Loucy (cell line): ENCODE data around the gene DCAF7.

ENCODE experiments used
- H2AFZ ChIP-seq: fragments of 200-600 bp; sonication (generic); 2 replicates; pipeline ENCODE4 v1.6.0; 2016; ENCODE audit warnings: antibody characterized with exemption, mild to moderate bottlenecking, low read length, moderate library complexity
- H3F3A ChIP-seq: fragments of 200-600 bp; 2 replicates; pipeline ENCODE4 v1.6.0; 2016; ENCODE audit warnings: antibody characterized with exemption, low read depth, mild to moderate bottlenecking
- H3K27me3 ChIP-seq: fragments of 200-600 bp; sonication (generic); 2 replicates; pipeline ENCODE4 v1.6.1; 2014; ENCODE audit warnings: low read length, mild to moderate bottlenecking; ENCODE audit not compliant: insufficient read depth, poor library complexity, severe bottlenecking
- H3K36me3 ChIP-seq: fragments of 200-600 bp; sonication (generic); 2 replicates; pipeline ENCODE4 v1.6.1; 2016; ENCODE audit warnings: low read length; ENCODE audit not compliant: insufficient read depth
- H3K4me1 ChIP-seq: fragments of 200-600 bp; sonication (generic); 2 replicates; pipeline ENCODE4 v1.5.1; 2014; ENCODE audit warnings: low read length, mild to moderate bottlenecking; ENCODE audit not compliant: insufficient read depth, poor library complexity, severe bottlenecking
- H3K4me2 ChIP-seq: fragments of 200-600 bp; sonication (generic); 2 replicates; pipeline ENCODE4 v1.6.0; 2014; ENCODE audit warnings: antibody characterized with exemption, low read length, low read depth, mild to moderate bottlenecking; ENCODE audit not compliant: poor library complexity, severe bottlenecking
- H3K4me3 ChIP-seq: fragments of 200-600 bp; sonication (generic); 2 replicates; pipeline ENCODE4 v1.5.1; 2014; ENCODE audit warnings: low read length, mild to moderate bottlenecking, mixed read lengths; ENCODE audit not compliant: poor library complexity, severe bottlenecking
- H3K79me2 ChIP-seq: fragments of 200-600 bp; sonication (generic); 2 replicates; pipeline ENCODE4 v1.6.1; 2014; ENCODE audit warnings: low read length; ENCODE audit not compliant: insufficient read depth
- H3K9ac ChIP-seq: fragments of 200-600 bp; sonication (generic); 2 replicates; pipeline ENCODE4 v1.6.0; 2014; ENCODE audit warnings: mild to moderate bottlenecking, low read depth, low read length, moderate library complexity; ENCODE audit not compliant: poor library complexity, severe bottlenecking
- H3K9me2 ChIP-seq: fragments of 200-600 bp; sonication (generic); replicated peaks from 2 replicates; pipeline ENCODE4 v1.6.1; 2016; ENCODE audit warnings: low read depth, low read length, mixed read lengths
- H3K9me3 ChIP-seq: fragments of 200-600 bp; sonication (generic); 2 replicates; pipeline ENCODE4 v1.6.1; 2014; ENCODE audit warnings: mild to moderate bottlenecking, antibody characterized with exemption, low read length, low read depth; ENCODE audit not compliant: insufficient read depth
- H4K20me1 ChIP-seq: fragments of 200-600 bp; sonication (generic); 2 replicates; pipeline ENCODE4 v1.6.0; 2014; ENCODE audit warnings: antibody characterized with exemption, low read length, mild to moderate bottlenecking; ENCODE audit not compliant: insufficient read depth, poor library complexity, severe bottlenecking
- CTCF ChIP-seq: fragments of 200-600 bp; sonication (generic); conservative IDR thresholded peaks from 2 replicates; pipeline ENCODE4 v1.5.1; 2014; ENCODE audit warnings: mild to moderate bottlenecking, antibody characterized with exemption, low read length
- EZH2phosphoT487 ChIP-seq: fragments of 200-600 bp; IDR thresholded peaks from 2 replicates; pipeline ENCODE4 v1.6.1; 2018; ENCODE audit warnings: antibody characterized with exemption, mild to moderate bottlenecking, moderate library complexity, borderline replicate concordance

Gene DCAF7

GRCh38 chr17:63587770-63588169, 37.5 kb downstream of the DCAF7 start:
- Histone ChIP-seq H3K9me2 (no peaks in the 10 kb centered on the region), H4K20me1 (no peaks in the 10 kb centered on the region), H3K36me3 (peaks cover 86% of the 10 kb centered on the region; the same call in 1 of the 2 replicates), H3F3A (no peaks in the 10 kb centered on the region), H3K79me2 (no peaks in the 10 kb centered on the region), H3K9ac (no peak overlapping the region), H3K4me3 (no peak overlapping the region), H3K27me3 (no peaks in the 10 kb centered on the region), H2AFZ (no peak overlapping the region), H3K9me3 (no peaks in the 10 kb centered on the region), H3K4me2 (no peak overlapping the region), H3K4me1 (no peaks in the 10 kb centered on the region)
- no peak for TF ChIP-seq CTCF
- TF ChIP-seq EZH2phosphoT487: no peak

- Histone ChIP-seq H3F3A (no peaks in the 10 kb centered on the region), H3K4me1 (no peaks in the 10 kb centered on the region), H2AFZ (no peak overlapping the region), H3K9me3 (no peaks in the 10 kb centered on the region), H3K9ac (no peak overlapping the region), H3K9me2 (no peaks in the 10 kb centered on the region), H3K4me3 (no peak overlapping the region), H3K27me3 (no peaks in the 10 kb centered on the region), H3K36me3 (peaks cover 81% of the 10 kb centered on the region; the same call in 1 of the 2 replicates), H3K4me2 (no peak overlapping the region), H3K79me2 (no peaks in the 10 kb centered on the region), H4K20me1 (no peaks in the 10 kb centered on the region)
- TF ChIP-seq CTCF: no peak; the same call in 1 of the 2 replicates
- TF ChIP-seq EZH2phosphoT487: no peak
Measured at GRCh38 chr17:63588797-63589196, 38.5 kb downstream of the DCAF7 start.

- Histone ChIP-seq H3F3A (no peaks in the 10 kb centered on the region), H3K4me3 (no peak overlapping the region), H3K4me2 (no peak overlapping the region), H3K9me3 (no peaks in the 10 kb centered on the region), H2AFZ (no peak overlapping the region), H3K9ac (no peak overlapping the region), H3K4me1 (no peaks in the 10 kb centered on the region), H3K36me3 (peaks cover 75% of the 10 kb centered on the region; the same call in 1 of the 2 replicates), H3K27me3 (no peaks in the 10 kb centered on the region), H3K79me2 (no peaks in the 10 kb centered on the region), H3K9me2 (no peaks in the 10 kb centered on the region), H4K20me1 (no peaks in the 10 kb centered on the region)
- no peak for TF ChIP-seq EZH2phosphoT487
- TF ChIP-seq CTCF: no peak
Measured at GRCh38 chr17:63589646-63590045, 39.4 kb downstream of the DCAF7 start.
